ENCODE results near the gene SORCS2. TPM values are rescaled to one million over a fixed set of nuclear protein-coding genes. Genes with fewer than 3 reads are reported as not detected.

Gene SORCS2
- total RNA-seq, 4 donors from 2014 or later, result 0.53 to 9.9 (median 0.90) TPM

DNA sequence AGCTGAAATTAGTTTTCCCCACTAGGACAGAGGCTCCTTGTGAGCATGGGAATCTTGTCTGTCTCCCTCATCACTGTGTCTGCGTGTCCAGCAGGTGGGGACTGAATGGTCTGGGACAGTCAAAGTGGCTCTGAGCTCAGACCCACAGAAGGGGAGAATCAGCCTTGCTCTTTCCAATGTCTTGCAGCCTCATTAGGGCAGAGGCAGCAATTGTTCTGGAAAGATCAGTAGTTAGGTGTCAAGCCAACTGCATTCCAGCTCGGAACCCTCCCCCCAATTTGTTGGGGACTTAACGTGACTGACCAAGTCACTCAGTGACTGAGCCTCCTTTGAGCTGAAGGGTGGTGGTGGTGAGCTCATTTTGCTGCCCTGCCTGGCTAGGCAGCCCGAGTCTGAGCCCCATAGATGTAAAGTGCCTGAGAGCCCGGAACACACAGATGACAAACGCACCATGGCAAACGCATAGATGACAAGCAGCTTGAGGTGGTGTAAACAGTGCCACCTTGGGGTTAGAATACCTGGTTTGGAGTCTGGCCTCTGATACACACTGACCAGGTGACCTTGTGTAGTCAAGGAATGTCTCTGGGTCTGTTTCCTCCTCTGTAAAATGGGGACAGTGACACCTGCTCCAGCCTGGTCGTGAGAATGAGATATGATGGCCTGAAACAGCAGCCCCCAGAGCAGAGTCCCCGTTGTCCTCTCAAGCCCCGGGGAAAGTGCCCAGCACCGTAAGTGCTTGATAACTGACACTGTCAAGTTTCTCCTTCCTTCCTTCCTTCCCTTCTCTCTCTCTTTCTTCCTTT, 2.7 kb upstream of the SORCS2 start:
- no peaks in the 10 kb centered on the region for H3K36me3 ChIP-seq
- no peak overlapping the region for H3K27ac ChIP-seq
- no peaks in the 10 kb centered on the region for H3K9me3 ChIP-seq
- H3K4me3 ChIP-seq, result no peak overlapping the region
- TF ChIP-seq CTCF (IDR thresholded peaks at IDR 0.05) (peak in 1 of 6 experiments; percentile 22), POLR2A (IDR thresholded peaks at IDR 0.05) (no peak)
- H3K27me3 ChIP-seq, result peaks cover 0 to 10% of the 10 kb centered on the region in 2 donors
- H3K4me1 ChIP-seq, result peaks cover 0 to 9% (median 2%) of the 10 kb centered on the region in 4 donors
- peak in 2 of 3 donors; percentile 29 to 31 for DNase-seq

DNA sequence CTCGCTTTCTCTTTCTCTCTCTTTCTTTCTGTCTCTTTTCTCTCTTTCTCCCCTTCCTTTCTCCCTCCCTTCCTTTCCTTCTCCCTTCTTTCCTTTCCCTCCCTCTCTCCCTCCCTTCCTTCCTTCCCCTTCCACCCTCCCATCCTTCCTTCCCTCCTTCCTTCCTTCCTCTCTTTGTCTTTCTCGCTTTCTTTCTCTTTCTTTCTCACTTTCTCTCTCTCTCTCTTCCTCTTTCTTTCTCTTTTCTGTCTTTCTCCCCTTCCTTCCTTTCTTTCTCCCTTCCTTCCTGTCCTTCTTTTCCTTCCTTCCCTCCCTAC, 2.1 kb upstream of the SORCS2 start:
- Histone ChIP-seq H3K4me3 (no peak overlapping the region), H3K27ac (no peak overlapping the region), H3K36me3 (no peaks in the 10 kb centered on the region), H3K4me1 (peaks cover 0 to 9% (median 2%) of the 10 kb centered on the region in 4 donors), H3K9me3 (no peaks in the 10 kb centered on the region), H3K27me3 (peaks cover 0 to 10% of the 10 kb centered on the region in 2 donors)
- TF ChIP-seq POLR2A (IDR thresholded peaks at IDR 0.05), result no peak
- DNase-seq, result no peak

DNA sequence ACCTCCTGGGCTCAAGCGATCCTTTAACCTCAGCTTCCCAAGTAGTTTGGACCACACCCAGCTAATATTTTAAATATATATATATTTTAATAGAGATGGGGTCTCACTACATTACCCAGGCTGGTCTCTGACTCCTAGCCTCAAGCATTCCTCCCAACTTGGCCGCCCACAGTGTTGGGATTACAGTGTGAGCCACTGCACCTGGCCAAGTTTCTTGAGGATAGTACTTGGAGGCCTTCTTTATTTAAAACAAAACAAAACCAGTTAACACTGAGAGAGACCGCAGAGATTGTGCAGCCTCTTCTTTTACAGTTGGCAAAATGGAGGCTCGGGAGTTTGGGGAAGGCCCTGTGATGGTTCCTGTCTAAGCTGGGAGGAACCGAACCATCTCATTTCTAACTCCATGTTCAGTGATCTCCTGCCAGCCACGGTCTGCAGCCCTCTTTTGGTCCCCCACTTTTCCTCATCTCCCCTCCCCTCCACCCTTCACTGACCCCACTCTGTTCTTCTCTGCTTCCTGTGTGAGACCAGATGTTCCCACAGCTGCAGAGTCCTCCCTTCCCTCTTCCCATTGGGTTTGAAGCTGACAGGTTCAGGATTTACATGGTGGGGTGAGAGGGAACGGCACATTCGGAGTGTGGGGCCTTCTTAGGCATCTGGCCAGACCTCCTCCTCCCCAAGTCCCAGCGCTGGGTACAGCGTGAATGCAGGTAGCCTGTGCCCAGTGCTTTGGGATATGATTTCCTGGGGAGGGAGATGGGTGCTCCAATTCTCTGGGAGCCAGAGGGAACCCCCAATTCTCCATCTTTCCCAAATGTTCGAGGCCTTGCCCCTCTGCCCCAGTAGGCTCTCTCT, 1.4 kb upstream of the SORCS2 start:
- no peaks in the 10 kb centered on the region for H3K9me3 ChIP-seq
- H3K4me1 ChIP-seq, result peaks cover 0 to 9% (median 2%) of the 10 kb centered on the region in 4 donors
- DNase-seq, result peak in 1 of 3 donors; percentile 27
- no peak overlapping the region for H3K27ac ChIP-seq
- peaks cover 0 to 10% of the 10 kb centered on the region in 2 donors for H3K27me3 ChIP-seq
- no peaks in the 10 kb centered on the region for H3K36me3 ChIP-seq
- TF ChIP-seq CTCF (IDR thresholded peaks at IDR 0.05), result no peak
- no peak for TF ChIP-seq POLR2A (IDR thresholded peaks at IDR 0.05)
- no peak overlapping the region for H3K4me3 ChIP-seq

GRCh38 chr4:7191546-7192251, 639 bp upstream of the SORCS2 start:
- Histone ChIP-seq H3K27me3 (peaks cover 0 to 10% of the 10 kb centered on the region in 2 donors), H3K36me3 (no peaks in the 10 kb centered on the region), H3K9me3 (no peaks in the 10 kb centered on the region), H3K4me1 (peaks cover 0 to 9% (median 2%) of the 10 kb centered on the region in 4 donors), H3K4me3 (peak overlapping the region in 1 of 4 donors; percentile 33), H3K27ac (no peak overlapping the region)
- DNase-seq, result peak in 1 of 3 donors; percentile 42
- TF ChIP-seq POLR2A (IDR thresholded peaks at IDR 0.05) (no peak), CTCF (IDR thresholded peaks at IDR 0.05) (no peak)

DNA sequence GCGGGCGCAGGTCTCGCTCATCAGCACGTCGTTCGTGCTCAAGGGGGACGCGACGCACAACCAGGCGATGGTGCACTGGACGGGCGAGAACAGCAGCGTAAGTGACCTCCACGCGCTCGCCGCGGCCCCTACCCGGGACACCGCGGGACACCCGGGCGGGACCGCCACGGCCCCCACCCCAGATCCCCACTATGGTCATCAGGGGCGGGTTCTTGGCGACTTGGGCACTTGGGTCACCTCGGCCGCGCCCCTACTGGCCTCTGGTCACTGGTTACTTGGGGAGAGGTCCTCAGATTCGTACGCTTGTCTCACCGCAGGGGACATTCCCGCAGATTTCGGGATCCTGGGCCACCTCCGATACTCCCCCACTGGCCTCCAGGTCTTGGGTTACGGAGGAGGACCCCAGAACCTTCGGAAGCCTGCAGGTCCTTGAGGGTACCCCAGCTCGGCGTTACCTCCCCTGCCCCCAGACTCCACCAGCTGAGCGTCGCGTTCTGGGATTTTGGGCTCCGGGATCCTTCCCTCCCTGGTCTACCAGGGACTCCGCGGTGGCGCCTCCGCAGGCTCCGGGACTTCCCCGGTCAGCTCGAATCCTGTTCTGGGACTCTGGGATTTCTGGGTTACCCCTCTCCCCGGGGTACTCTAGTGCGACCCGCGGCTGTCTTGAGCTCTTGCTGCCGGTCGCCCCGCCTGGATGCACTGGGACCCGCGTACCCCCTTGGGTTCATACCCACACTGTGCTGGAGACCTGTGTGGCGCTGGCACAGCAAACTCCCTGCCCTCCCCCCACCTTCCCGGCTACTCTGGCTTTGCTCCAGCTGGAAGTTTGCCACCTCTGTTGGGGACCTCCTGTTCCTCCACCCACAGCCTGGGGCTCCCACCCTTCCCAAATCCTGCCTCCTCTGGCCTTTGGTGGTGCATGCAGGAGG, 956 bp downstream of the SORCS2 start:
- peak in 1 of 3 donors; percentile 43 for DNase-seq
- Histone ChIP-seq H3K27me3 (peaks cover 0 to 10% of the 10 kb centered on the region in 2 donors), H3K9me3 (no peaks in the 10 kb centered on the region), H3K4me3 (peak overlapping the region; percentile 20 to 51 (median 42)), H3K27ac (no peak overlapping the region), H3K36me3 (no peaks in the 10 kb centered on the region), H3K4me1 (peaks cover 0 to 9% (median 2%) of the 10 kb centered on the region in 4 donors)
- TF ChIP-seq POLR2A (IDR thresholded peaks at IDR 0.05) (no peak), CTCF (IDR thresholded peaks at IDR 0.05) (no peak)

Data from Peyer's patch (tissue), 4 donors.